Hepatocyte (in vitro differentiated cells): ENCODE data around the gene CELF4.

Experiments used
- EZH2 ChIP-seq: fragments of 200-600 bp; sonication (generic); IDR thresholded peaks from 2 replicates; pipeline ENCODE4 v1.6.1; 2016; ENCODE audit warnings: antibody characterized with exemption, mild to moderate bottlenecking, borderline replicate concordance
- EZH2phosphoT487 ChIP-seq: fragments of 200-600 bp; sonication (generic); IDR thresholded peaks from one replicate; pipeline ENCODE4 v1.6.1; 2018; ENCODE audit warnings: antibody characterized with exemption, mild to moderate bottlenecking, low read depth, moderate library complexity; ENCODE audit not compliant: unreplicated experiment, severe bottlenecking
- TF ChIP-seq, protein P1 (sequence below): fragments of 200-600 bp; sonication (generic); IDR thresholded peaks from 2 replicates; pipeline ENCODE4 v1.5.1; 2016; ENCODE audit warnings: antibody characterized with exemption, mild to moderate bottlenecking; ENCODE audit not compliant: poor library complexity

GRCh38 chr18:37392648-37393047 is 172.9 kb downstream of the CELF4 start:
- TF ChIP-seq EZH2 (no peak), EZH2phosphoT487 (no peak)
- TF ChIP-seq, protein P1, sequence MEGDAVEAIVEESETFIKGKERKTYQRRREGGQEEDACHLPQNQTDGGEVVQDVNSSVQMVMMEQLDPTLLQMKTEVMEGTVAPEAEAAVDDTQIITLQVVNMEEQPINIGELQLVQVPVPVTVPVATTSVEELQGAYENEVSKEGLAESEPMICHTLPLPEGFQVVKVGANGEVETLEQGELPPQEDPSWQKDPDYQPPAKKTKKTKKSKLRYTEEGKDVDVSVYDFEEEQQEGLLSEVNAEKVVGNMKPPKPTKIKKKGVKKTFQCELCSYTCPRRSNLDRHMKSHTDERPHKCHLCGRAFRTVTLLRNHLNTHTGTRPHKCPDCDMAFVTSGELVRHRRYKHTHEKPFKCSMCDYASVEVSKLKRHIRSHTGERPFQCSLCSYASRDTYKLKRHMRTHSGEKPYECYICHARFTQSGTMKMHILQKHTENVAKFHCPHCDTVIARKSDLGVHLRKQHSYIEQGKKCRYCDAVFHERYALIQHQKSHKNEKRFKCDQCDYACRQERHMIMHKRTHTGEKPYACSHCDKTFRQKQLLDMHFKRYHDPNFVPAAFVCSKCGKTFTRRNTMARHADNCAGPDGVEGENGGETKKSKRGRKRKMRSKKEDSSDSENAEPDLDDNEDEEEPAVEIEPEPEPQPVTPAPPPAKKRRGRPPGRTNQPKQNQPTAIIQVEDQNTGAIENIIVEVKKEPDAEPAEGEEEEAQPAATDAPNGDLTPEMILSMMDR, result no peak
